ENCODE measurements around the gene OGFRL1.
A peak's percentile ranks its signal among the peaks of the same experiment; 100 is the strongest.

The OGFRL1 gene

DNA sequence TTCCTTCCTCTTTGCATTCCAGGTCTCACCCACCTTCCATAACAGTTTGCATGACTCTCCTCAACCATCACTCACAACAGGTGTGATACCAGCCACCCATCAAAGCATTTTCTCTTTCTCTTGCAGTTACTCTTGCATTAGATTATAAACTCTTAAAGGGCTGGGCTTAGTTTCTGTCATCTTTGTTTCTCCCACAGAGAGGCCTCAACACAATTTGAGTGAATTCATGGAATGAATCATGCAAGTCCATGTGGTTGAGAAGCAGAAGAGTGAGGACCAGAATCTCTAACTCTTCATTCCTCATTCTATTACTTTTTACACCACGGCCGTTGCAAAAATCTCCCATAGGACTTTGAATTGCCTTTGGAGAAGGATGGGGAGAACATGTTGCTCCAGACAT lies 31.4 kb downstream of the OGFRL1 start:
- TF ChIP-seq CTCF (conservative IDR thresholded peaks at IDR 0.05), result no peak
- H3K27ac ChIP-seq, result no peak overlapping the region

- 0 out of 2 replicates have a peak overlapping the region, but pooled peaks have one; percentile 8 for H3K27ac ChIP-seq
- no peak for TF ChIP-seq CTCF (conservative IDR thresholded peaks at IDR 0.05)
These were observed 32.7 kb downstream of the OGFRL1 start for GRCh38 chr6:71321314-71321713.

DNA sequence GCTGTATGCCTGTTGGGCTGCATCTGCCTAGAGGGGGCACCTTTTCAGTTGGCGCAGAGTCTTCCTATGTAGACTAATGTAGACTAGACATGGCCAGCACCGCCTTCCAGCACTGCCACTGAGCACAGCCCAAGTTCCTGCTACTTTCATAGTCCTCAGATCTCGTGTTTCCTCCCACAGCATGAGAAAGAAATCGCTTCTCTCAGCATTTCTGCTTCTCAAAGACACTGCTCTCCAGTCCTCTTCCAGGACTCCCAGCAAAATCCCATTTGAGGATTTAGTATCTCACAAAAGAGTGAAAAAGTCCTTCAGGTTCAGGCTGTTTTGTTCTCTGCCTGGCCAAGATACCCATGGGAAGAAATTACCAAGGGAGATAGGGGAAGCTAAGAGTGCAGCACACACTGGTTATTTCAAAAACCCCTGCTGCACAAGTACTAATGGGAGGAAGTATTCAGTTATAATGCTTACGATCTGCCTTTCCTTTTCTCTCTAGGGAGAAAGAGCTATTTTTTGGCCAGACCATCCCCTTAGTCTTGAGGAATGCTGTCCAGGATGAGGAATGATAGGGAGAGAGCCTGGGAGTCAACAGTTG lies 35.7 kb downstream of the OGFRL1 start:
- no peak for TF ChIP-seq CTCF (conservative IDR thresholded peaks at IDR 0.05)
- no peak overlapping the region for H3K27ac ChIP-seq

DNA sequence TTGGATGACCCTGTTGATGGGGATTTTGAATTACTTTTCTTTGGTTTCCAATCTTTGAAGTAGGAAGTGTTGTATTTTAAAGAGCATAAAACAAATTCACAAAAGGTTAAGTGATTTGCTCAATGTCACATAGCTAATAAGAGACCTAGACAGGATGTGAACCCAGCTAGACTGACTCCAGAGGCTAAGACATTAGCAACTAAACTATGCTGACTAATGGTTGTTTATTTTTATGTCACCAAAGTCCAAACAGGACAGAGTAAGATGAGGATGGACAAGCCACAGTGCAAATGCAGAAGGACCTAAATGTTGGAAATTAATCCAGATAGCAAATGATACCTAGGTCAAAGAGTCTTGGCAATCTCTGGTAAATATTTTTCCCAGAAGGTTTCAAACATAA lies 38.0 kb downstream of the OGFRL1 start:
- no peak for TF ChIP-seq CTCF (conservative IDR thresholded peaks at IDR 0.05)
- no peak overlapping the region for H3K27ac ChIP-seq

GRCh38 chr6:71330501-71330900 lies 41.9 kb downstream of the OGFRL1 start:
- H3K27ac ChIP-seq, result no peak overlapping the region
- TF ChIP-seq CTCF (conservative IDR thresholded peaks at IDR 0.05), result no peak

GRCh38 chr6:71332012-71332411 lies 43.4 kb downstream of the OGFRL1 start:
- TF ChIP-seq CTCF (conservative IDR thresholded peaks at IDR 0.05), result no peak
- H3K27ac ChIP-seq, result no peak overlapping the region

- no peak overlapping the region for H3K27ac ChIP-seq
- TF ChIP-seq CTCF (conservative IDR thresholded peaks at IDR 0.05), result no peak
These were observed 44.4 kb downstream of the OGFRL1 start for GRCh38 chr6:71333050-71333449.

Data from VCaP (cell line).